Raji (cell line): ENCODE measurements around the gene SPOUT1.

Experiments used
- POLR2A ChIP-seq: IDR thresholded peaks from 2 replicates; pipeline ENCODE4 v1.6.1; 2011; ENCODE audit warnings: low read depth, low read length, control low read depth; ENCODE audit not compliant: insufficient read depth

SPOUT1 gene

GRCh38 chr9:128790536-128790935 lies 39.1 kb downstream of the SPOUT1 start:
- no peak for TF ChIP-seq POLR2A

- no peak for TF ChIP-seq POLR2A
Measured at GRCh38 chr9:128788445-128788844, 41.1 kb downstream of the SPOUT1 start.

GRCh38 chr9:128787659-128788058 lies 41.9 kb downstream of the SPOUT1 start:
- TF ChIP-seq POLR2A = no peak

GRCh38 chr9:128786681-128787601 lies 42.7 kb downstream of the SPOUT1 start, which contains the start of gene TBC1D13:
Gene TBC1D13 (plus strand): TSS chr9:128787253. CDS start chr9:128787354, 101 bp downstream.
- TF ChIP-seq POLR2A = peak; percentile 77

- no peak for TF ChIP-seq POLR2A
Measured at GRCh38 chr9:128785427-128785826, 44.2 kb downstream of the SPOUT1 start.

- TF ChIP-seq POLR2A = no peak
Measured at GRCh38 chr9:128782669-128783068, 46.9 kb downstream of the SPOUT1 start.

- no peak for TF ChIP-seq POLR2A
Measured at GRCh38 chr9:128781187-128782070, 48.2 kb downstream of the SPOUT1 start.

- TF ChIP-seq POLR2A = no peak
Measured at GRCh38 chr9:128774804-128775203, 54.8 kb downstream of the SPOUT1 start.

- TF ChIP-seq POLR2A = no peak
Measured at GRCh38 chr9:128773049-128773448, 56.5 kb downstream of the SPOUT1 start.

GRCh38 chr9:128771745-128772519 lies 57.7 kb downstream of the SPOUT1 start, which contains the start of gene ZER1:
Gene ZER1 (minus strand): TSS chr9:128771927. CDS start chr9:128755565, 16,362 bp downstream.
- peak; percentile 51 for TF ChIP-seq POLR2A

- no peak for TF ChIP-seq POLR2A
Measured at GRCh38 chr9:128771094-128771721, 58.4 kb downstream of the SPOUT1 start.

GRCh38 chr9:128770286-128771030 lies 59.1 kb downstream of the SPOUT1 start:
- no peak for TF ChIP-seq POLR2A
